Urothelium cell line (cell line): ENCODE measurements around the gene GAD1.

ENCODE experiments used
- DNase-seq: peaks from one replicate; pipeline ENCODE4 v3.0.0; 2011; ENCODE audit warnings: low spot score, mixed read lengths
- FAIRE-seq: peaks from 2 replicates; lab custom pipeline; 2011; peaks lifted over from hg19 to GRCh38; lab: Jason Lieb, UNC

Gene GAD1

GRCh38 chr2:170816504-170817092 lies at the start of gene GAD1:
Gene GAD1 (plus strand): TSS chr2:170816887. CDS start chr2:170818592, 1,705 bp downstream.
- DNase-seq = peak; percentile 45

GRCh38 chr2:170770008-170770605 lies 46.6 kb upstream of the GAD1 start, which contains the start of gene ERICH2:
Gene ERICH2 (plus strand): TSS chr2:170770378. CDS start chr2:170770682, 304 bp downstream.
- FAIRE-seq (no peak), DNase-seq (peak; percentile 66)

More at GRCh38 chr2:170816504-170817092, at the start of gene GAD1:
- no peak for FAIRE-seq

GRCh38 chr2:170770606-170771420 lies 45.9 kb upstream of the GAD1 start:
- FAIRE-seq (no peak), DNase-seq (peak; percentile 96)

- FAIRE-seq = no peak
- DNase-seq = no peak
Measured at GRCh38 chr2:170771421-170771937, 45.2 kb upstream of the GAD1 start.

GRCh38 chr2:170772295-170772694 lies 44.4 kb upstream of the GAD1 start:
- no peak for DNase-seq
- no peak for FAIRE-seq

- DNase-seq (no peak), FAIRE-seq (no peak)
Measured at GRCh38 chr2:170774074-170774473, 42.6 kb upstream of the GAD1 start.

GRCh38 chr2:170778900-170779299 lies 37.8 kb upstream of the GAD1 start:
- no peak for FAIRE-seq
- no peak for DNase-seq

- DNase-seq (no peak), FAIRE-seq (no peak)
Measured at GRCh38 chr2:170779304-170779703, 37.4 kb upstream of the GAD1 start.

- DNase-seq (no peak), FAIRE-seq (no peak)
Measured at GRCh38 chr2:170782673-170783072, 34.0 kb upstream of the GAD1 start.

GRCh38 chr2:170783549-170783948 lies 33.1 kb upstream of the GAD1 start:
- DNase-seq (no peak), FAIRE-seq (no peak)

- FAIRE-seq (no peak), DNase-seq (no peak)
Measured at GRCh38 chr2:170798996-170799395, 17.7 kb upstream of the GAD1 start.

GRCh38 chr2:170806548-170806947 lies 10.1 kb upstream of the GAD1 start:
- FAIRE-seq (no peak), DNase-seq (no peak)

- FAIRE-seq (no peak), DNase-seq (peak; percentile 69)
Measured at GRCh38 chr2:170812710-170813600, 3.7 kb upstream of the GAD1 start.

GRCh38 chr2:170813611-170814532 lies 2.8 kb upstream of the GAD1 start:
- FAIRE-seq = peak; percentile 68
- DNase-seq = peak; percentile 85

GRCh38 chr2:170814533-170815230 lies 2.0 kb upstream of the GAD1 start:
- FAIRE-seq = no peak
- no peak for DNase-seq

GRCh38 chr2:170815311-170815710 lies 1.4 kb upstream of the GAD1 start:
- FAIRE-seq (no peak), DNase-seq (no peak)

GRCh38 chr2:170815746-170816503 lies 762 bp upstream of the GAD1 start:
- FAIRE-seq (no peak), DNase-seq (peak; percentile 85)
